Left ventricle myocardium inferior (tissue), 1 donor: Measurements from ENCODE around the gene PHLPP1. TPM values are rescaled to one million over a fixed set of nuclear protein-coding genes. Genes with fewer than 3 reads are reported as not detected.
A peak's percentile ranks its signal among the peaks of the same experiment; 100 is the strongest.

ENCODE experiments used
- DNase-seq: peaks from one replicate; pipeline ENCODE4 v3.0.0-alpha.2; 2020
- H3K27ac ChIP-seq: fragments of 200-600 bp; replicated peaks from 2 replicates; pipeline ENCODE4 v1.8.0; 2021
- H3K27me3 ChIP-seq: fragments of 200-600 bp; 2 replicates; pipeline ENCODE4 v1.8.0; 2021; ENCODE audit warnings: low read depth
- H3K36me3 ChIP-seq: fragments of 200-600 bp; 2 replicates; pipeline ENCODE4 v1.8.0; 2021
- H3K4me1 ChIP-seq: fragments of 200-600 bp; 2 replicates; pipeline ENCODE4 v1.8.0; 2021
- H3K4me3 ChIP-seq: fragments of 200-600 bp; 2 replicates; pipeline ENCODE4 v1.8.0; 2021; ENCODE audit warnings: mild to moderate bottlenecking, moderate library complexity
- H3K9me3 ChIP-seq: fragments of 200-600 bp; replicated peaks from 2 replicates; pipeline ENCODE4 v1.8.0; 2021
- CTCF ChIP-seq: fragments of 200-600 bp; IDR thresholded peaks from 2 replicates; pipeline ENCODE4 v1.8.0; 2021; ENCODE audit warnings: antibody characterized with exemption, mild to moderate bottlenecking, borderline replicate concordance
- intact Hi-C: fragments of 100-400 bp; cut with micrococcal nuclease; formaldehyde crosslinking; loops from one replicate; pipeline ENCODE4 v1.11.0; 2022
- total RNA-seq: library from RNA; stranded (reverse); fragmentation: NEBNext Ultra II Directional; extraction: Animal tissue kit (Norgen Biotek cat#: 25700); gene quantifications from one replicate; pipeline ENCODE4 v1.2.1, GENCODE V29; 2021
- donor health status: DM: no; HTN: yes; CAD: no; lungs with severe emphysema.

PHLPP1 gene
- total RNA-seq, 1 donor from 2014 or later = 5.9 TPM

- no peak for DNase-seq
- no peak for TF ChIP-seq CTCF
- intact Hi-C loops = no loop called here
- Histone ChIP-seq H3K27ac (no peak overlapping the region), H3K4me1 (peaks cover 10% of the 10 kb centered on the region), H3K36me3 (no peaks in the 10 kb centered on the region), H3K9me3 (no peaks in the 10 kb centered on the region), H3K4me3 (no peak overlapping the region), H3K27me3 (peaks cover 20% of the 10 kb centered on the region)
Observed at GRCh38 chr18:62997076-62997475, 281.7 kb downstream of the PHLPP1 start.

- Histone ChIP-seq H3K4me3 (no peak overlapping the region), H3K4me1 (peaks cover 10% of the 10 kb centered on the region), H3K27me3 (peaks cover 16% of the 10 kb centered on the region), H3K36me3 (no peaks in the 10 kb centered on the region), H3K27ac (no peak overlapping the region), H3K9me3 (no peaks in the 10 kb centered on the region)
- TF ChIP-seq CTCF = no peak
- DNase-seq = no peak
- intact Hi-C loops = no loop called here
Observed at GRCh38 chr18:62998443-62998842, 283.1 kb downstream of the PHLPP1 start.

- Histone ChIP-seq H3K27ac (no peak overlapping the region), H3K4me3 (no peak overlapping the region), H3K36me3 (no peaks in the 10 kb centered on the region), H3K4me1 (peaks cover 10% of the 10 kb centered on the region), H3K9me3 (no peaks in the 10 kb centered on the region), H3K27me3 (peaks cover 13% of the 10 kb centered on the region)
- TF ChIP-seq CTCF = no peak
- DNase-seq = peak; percentile 46
- intact Hi-C loops = no loop called here
Observed at GRCh38 chr18:62999392-62999791, 284.1 kb downstream of the PHLPP1 start.

GRCh38 chr18:62999921-63000320, 284.6 kb downstream of the PHLPP1 start:
- DNase-seq = no peak
- no peak overlapping the region for H3K27ac ChIP-seq
- intact Hi-C loops = no loop called here
- H3K36me3 ChIP-seq = no peaks in the 10 kb centered on the region
- no peak for TF ChIP-seq CTCF
- H3K4me1 ChIP-seq = peaks cover 10% of the 10 kb centered on the region
- no peak overlapping the region for H3K4me3 ChIP-seq
- no peaks in the 10 kb centered on the region for H3K9me3 ChIP-seq
- H3K27me3 ChIP-seq = peaks cover 7% of the 10 kb centered on the region

- peaks cover 10% of the 10 kb centered on the region for H3K4me1 ChIP-seq
- TF ChIP-seq CTCF = no peak
- intact Hi-C loops = no loop called here
- H3K27me3 ChIP-seq = no peaks in the 10 kb centered on the region
- H3K9me3 ChIP-seq = no peaks in the 10 kb centered on the region
- H3K4me3 ChIP-seq = no peak overlapping the region
- no peak for DNase-seq
- no peaks in the 10 kb centered on the region for H3K36me3 ChIP-seq
- H3K27ac ChIP-seq = no peak overlapping the region
Observed at GRCh38 chr18:63000839-63001238, 285.5 kb downstream of the PHLPP1 start.

GRCh38 chr18:63001861-63002260, 286.5 kb downstream of the PHLPP1 start:
- Histone ChIP-seq H3K27me3 (no peaks in the 10 kb centered on the region), H3K4me3 (no peak overlapping the region), H3K27ac (no peak overlapping the region), H3K9me3 (no peaks in the 10 kb centered on the region), H3K4me1 (peaks cover 10% of the 10 kb centered on the region), H3K36me3 (no peaks in the 10 kb centered on the region)
- no peak for TF ChIP-seq CTCF
- intact Hi-C loops = no loop called here
- DNase-seq = no peak
